Neuronal stem cell (in vitro differentiated cells): ENCODE measurements around the gene GSTA1.
"Not testable (repeated sequence)": the region's sequence is repeated elsewhere in the genome, so short reads cannot be mapped to it uniquely, and the experiment has no call there.

Source experiments
- DNase-seq: peaks from one replicate; pipeline ENCODE4 v3.0.0-alpha.2; 2013; ENCODE audit warnings: low spot score
- H2AFZ ChIP-seq: one replicate; pipeline ENCODE4 v1.6.1; 2013; ENCODE audit warnings: mild to moderate bottlenecking, low read length, inconsistent platforms
- H2AK5ac ChIP-seq: 2 replicates; pipeline ENCODE4 v1.6.1; 2013; ENCODE audit warnings: low read depth, mild to moderate bottlenecking, inconsistent platforms, low read length, moderate library complexity, mixed read lengths
- H2BK120ac ChIP-seq: 2 replicates; pipeline ENCODE4 v1.6.1; 2013; ENCODE audit warnings: low read depth, mild to moderate bottlenecking, inconsistent platforms, low read length, moderate library complexity, mixed read lengths
- H2BK12ac ChIP-seq: one replicate; pipeline ENCODE4 v1.6.1; 2013; ENCODE audit warnings: low read length, inconsistent platforms
- H2BK15ac ChIP-seq: 2 replicates; pipeline ENCODE4 v1.6.1; 2013; ENCODE audit warnings: mild to moderate bottlenecking, low read length, inconsistent platforms, mixed read lengths
- H2BK5ac ChIP-seq: one replicate; pipeline ENCODE4 v1.6.1; 2013; ENCODE audit warnings: inconsistent platforms, mild to moderate bottlenecking, low read length, moderate library complexity
- H3K14ac ChIP-seq: one replicate; pipeline ENCODE4 v1.6.1; 2013; ENCODE audit warnings: low read length, inconsistent platforms
- H3K18ac ChIP-seq: 2 replicates; pipeline ENCODE4 v1.6.1; 2013; ENCODE audit warnings: low read length, inconsistent platforms
- H3K23ac ChIP-seq: 2 replicates; pipeline ENCODE4 v1.6.1; 2013; ENCODE audit warnings: low read depth, mild to moderate bottlenecking, mixed read lengths, low read length, inconsistent platforms; ENCODE audit not compliant: poor library complexity
- H3K27ac ChIP-seq: replicated peaks from 3 replicates; pipeline ENCODE4 v1.5.1; 2013; ENCODE audit warnings: low read length, inconsistent platforms
- H3K27me3 ChIP-seq, 3 experiments: 2 replicates each; pipeline ENCODE4 v1.6.1; 2013; ENCODE audit warnings: low read length in 3 of 3, mild to moderate bottlenecking in 2 of 3, inconsistent platforms in 1 of 3, low read depth in 1 of 3, mixed read lengths in 1 of 3, moderate library complexity in 1 of 3; ENCODE audit not compliant: control insufficient read depth in 3 of 3, insufficient read depth in 3 of 3
- H3K36me3 ChIP-seq, 2 donors: replicated peaks in 1 of 2; 2 replicates each; pipeline ENCODE4 v1.6.1; 2013; ENCODE audit warnings: low read length in 2 of 2; ENCODE audit not compliant: control insufficient read depth in 2 of 2, insufficient read depth in 2 of 2
- H3K4ac ChIP-seq: 2 replicates; pipeline ENCODE4 v1.6.1; 2013; ENCODE audit warnings: inconsistent platforms, mild to moderate bottlenecking, low read length, moderate library complexity
- H3K4me1 ChIP-seq, 2 donors: 1 replicate in 1 of 2; 2 replicates in 1 of 2; pipeline ENCODE4 v1.6.1; 2013; ENCODE audit warnings: low read length in 2 of 2, low read depth in 1 of 2; ENCODE audit not compliant: control insufficient read depth in 2 of 2, insufficient read depth in 1 of 2
- H3K4me2 ChIP-seq: one replicate; pipeline ENCODE4 v1.6.1; 2013; ENCODE audit warnings: mild to moderate bottlenecking, low read length, inconsistent platforms; ENCODE audit not compliant: insufficient read depth, poor library complexity, severe bottlenecking
- H3K4me3 ChIP-seq, 2 donors: 2 replicates each; pipeline ENCODE4 v1.5.1; 2013; ENCODE audit warnings: low read length in 2 of 2, mild to moderate bottlenecking in 2 of 2, inconsistent platforms in 1 of 2, moderate library complexity in 1 of 2
- H3K79me1 ChIP-seq: one replicate; pipeline ENCODE4 v1.6.1; 2013; ENCODE audit warnings: low read depth, mild to moderate bottlenecking, inconsistent platforms, low read length, moderate library complexity
- H3K9ac ChIP-seq: one replicate; pipeline ENCODE4 v1.6.1; 2013; ENCODE audit warnings: mild to moderate bottlenecking, low read depth, low read length, inconsistent platforms; ENCODE audit not compliant: poor library complexity
- H3K9me3 ChIP-seq, 2 donors: replicated peaks in 1 of 2; 2 replicates each; pipeline versions ENCODE3 to v1.6.1; 2013; ENCODE audit warnings: low read length in 2 of 2, mild to moderate bottlenecking in 2 of 2, inconsistent platforms in 1 of 2, low read depth in 1 of 2, mixed read lengths in 1 of 2, moderate library complexity in 1 of 2; ENCODE audit not compliant: control insufficient read depth in 2 of 2, insufficient read depth in 1 of 2
- H4K8ac ChIP-seq: one replicate; pipeline ENCODE4 v1.6.1; 2013; ENCODE audit warnings: low read depth, mild to moderate bottlenecking, inconsistent platforms, low read length, moderate library complexity
- H4K91ac ChIP-seq: one replicate; pipeline ENCODE4 v1.6.1; 2013; ENCODE audit warnings: low read length, low read depth, mild to moderate bottlenecking, inconsistent platforms; ENCODE audit not compliant: poor library complexity
- WGBS, 2 donors: extraction: QIAGEN DNeasy Blood & Tissue Kit; methylation state at CpG; one replicate each; pipeline ENCODE4 v1.1.7; 2013; ENCODE audit warnings: missing lambda C conversion rate in 2 of 2, mixed read lengths in 1 of 2; ENCODE audit not compliant: insufficient read length in 2 of 2, insufficient replicate concordance in 1 of 2; ENCODE audit errors: extremely low coverage in 2 of 2; 5-methylcytosine and 5-hydroxymethylcytosine counted together

GSTA1 gene

GRCh38 chr6:52829046-52829817 is 25.6 kb upstream of the GSTA1 start:
- no peak overlapping the region for H3K4me2 ChIP-seq
- no peak overlapping the region for H3K4me3 ChIP-seq
- no CpG with 5 or more reads among the region's 37 CpGs for WGBS, 2 donors
- peak overlapping the region; percentile 21 for H3K14ac ChIP-seq
- DNase-seq = no peak
- no peak overlapping the region for H4K8ac ChIP-seq
- no peak overlapping the region for H2BK5ac ChIP-seq
- no peak overlapping the region for H2AFZ ChIP-seq
- H3K9me3 ChIP-seq = peaks cover 0 to 4% of the 10 kb centered on the region in 2 donors
- H3K18ac ChIP-seq = peak overlapping the region; percentile 38
- H2BK12ac ChIP-seq = no peak overlapping the region
- H3K9ac ChIP-seq = no peak overlapping the region
- no peak overlapping the region for H3K23ac ChIP-seq
- H3K79me1 ChIP-seq = peaks cover 2% of the 10 kb centered on the region
- H3K36me3 ChIP-seq = no peaks in the 10 kb centered on the region
- no peaks in the 10 kb centered on the region for H3K27me3 ChIP-seq
- H3K27ac ChIP-seq = no peak overlapping the region
- H3K4ac ChIP-seq = no peak overlapping the region
- no peak overlapping the region for H2AK5ac ChIP-seq
- no peaks in the 10 kb centered on the region for H3K4me1 ChIP-seq
- no peak overlapping the region for H2BK120ac ChIP-seq
- H2BK15ac ChIP-seq = no peak overlapping the region
- H4K91ac ChIP-seq = no peak overlapping the region

GRCh38 chr6:52828621-52829020 is 25.0 kb upstream of the GSTA1 start:
- H3K27me3 ChIP-seq, H2AK5ac ChIP-seq, H4K8ac ChIP-seq, H3K4me2 ChIP-seq, H3K4me1 ChIP-seq, H3K79me1 ChIP-seq, H3K14ac ChIP-seq, H2BK120ac ChIP-seq, H2BK12ac ChIP-seq, H3K9ac ChIP-seq, H4K91ac ChIP-seq, H3K4ac ChIP-seq, H3K23ac ChIP-seq, H3K18ac ChIP-seq, DNase-seq, H2BK15ac ChIP-seq, H3K27ac ChIP-seq, H2BK5ac ChIP-seq, H3K4me3 ChIP-seq, H3K9me3 ChIP-seq, H2AFZ ChIP-seq, H3K36me3 ChIP-seq: not testable (repeated sequence)
- no CpG with 5 or more reads among the region's 4 CpGs for WGBS, 2 donors

- not testable (repeated sequence) for H4K8ac ChIP-seq, H2BK12ac ChIP-seq, H3K4me1 ChIP-seq, H3K27me3 ChIP-seq, H3K9ac ChIP-seq, H3K4me3 ChIP-seq, H2BK15ac ChIP-seq, H3K36me3 ChIP-seq, DNase-seq, H2BK120ac ChIP-seq, H2AK5ac ChIP-seq, H3K4me2 ChIP-seq, H3K4ac ChIP-seq, H3K14ac ChIP-seq, H3K9me3 ChIP-seq, H3K79me1 ChIP-seq, H3K18ac ChIP-seq, H2AFZ ChIP-seq, H3K27ac ChIP-seq, H2BK5ac ChIP-seq, H4K91ac ChIP-seq, H3K23ac ChIP-seq
- WGBS, 2 donors = no CpG with 5 or more reads among the region's 1 CpG
These were observed 23.6 kb upstream of the GSTA1 start for GRCh38 chr6:52827073-52827783.

GRCh38 chr6:52826513-52826912 is 22.9 kb upstream of the GSTA1 start:
- peaks cover 2% of the 10 kb centered on the region for H3K79me1 ChIP-seq
- no peak overlapping the region for H2BK120ac ChIP-seq
- H2AK5ac ChIP-seq = no peak overlapping the region
- no peak overlapping the region for H3K9ac ChIP-seq
- no peak overlapping the region for H3K14ac ChIP-seq
- peaks cover 0 to 4% of the 10 kb centered on the region in 2 donors for H3K9me3 ChIP-seq
- no peak overlapping the region for H3K4me2 ChIP-seq
- H3K27ac ChIP-seq = no peak overlapping the region
- no peak overlapping the region for H2BK12ac ChIP-seq
- H4K8ac ChIP-seq = no peak overlapping the region
- no peak overlapping the region for H2AFZ ChIP-seq
- H2BK5ac ChIP-seq = no peak overlapping the region
- no peaks in the 10 kb centered on the region for H3K36me3 ChIP-seq
- H3K4me1 ChIP-seq = no peaks in the 10 kb centered on the region
- no peak overlapping the region for H3K18ac ChIP-seq
- H3K4ac ChIP-seq = no peak overlapping the region
- no CpG with 5 or more reads among the region's 1 CpG for WGBS, 2 donors
- no peak overlapping the region for H3K4me3 ChIP-seq
- no peak for DNase-seq
- H3K27me3 ChIP-seq = no peaks in the 10 kb centered on the region
- no peak overlapping the region for H3K23ac ChIP-seq
- no peak overlapping the region for H4K91ac ChIP-seq
- H2BK15ac ChIP-seq = no peak overlapping the region
